HepG2 (cell line): ENCODE results near the gene PRKAG1. TPM values are rescaled to one million over a fixed set of nuclear protein-coding genes. Genes with fewer than 3 reads are reported as not detected.

Experiments
- CC2D1A ChIP-seq: sonication (generic); formaldehyde crosslinking; IDR thresholded peaks from 2 replicates; pipeline ENCODE4 v1.8.1; 2023; ENCODE audit warnings: mild to moderate bottlenecking, missing genetic modification reagents
- CCDC6 ChIP-seq: sonication (generic); formaldehyde crosslinking; IDR thresholded peaks from 2 replicates; pipeline ENCODE4 v1.8.1; 2022; ENCODE audit warnings: mild to moderate bottlenecking, missing genetic modification reagents, moderate library complexity
- MZF1 ChIP-seq: sonication (generic); formaldehyde crosslinking; IDR thresholded peaks from 2 replicates; pipeline ENCODE4 v1.8.1; 2023; ENCODE audit warnings: mild to moderate bottlenecking, missing genetic modification reagents, borderline replicate concordance
- SETDB1 ChIP-seq: sonication (generic); formaldehyde crosslinking; IDR thresholded peaks from 2 replicates; pipeline ENCODE4 v1.5.1; 2020; ENCODE audit warnings: missing genetic modification reagents, mild to moderate bottlenecking, borderline replicate concordance
- SIN3B ChIP-seq: fragments of 150-350 bp; IDR thresholded peaks from 2 replicates; pipeline ENCODE4 v1.6.1; 2014; ENCODE audit warnings: low read length
- XRCC5 ChIP-seq: fragments of 200-400 bp; formaldehyde crosslinking; optimal IDR thresholded peaks from 2 replicates; pipeline ENCODE3; 2017; ENCODE audit warnings: mild to moderate bottlenecking, low read length
- ZFP36L1 ChIP-seq: sonication (generic); formaldehyde crosslinking; IDR thresholded peaks from 2 replicates; pipeline ENCODE4 v1.8.0; 2022; ENCODE audit warnings: mild to moderate bottlenecking, missing genetic modification reagents, moderate library complexity
- ZHX2 ChIP-seq, 2 experiments: sonication (generic) in 1 of 2; formaldehyde crosslinking in 1 of 2; IDR thresholded peaks; 2 replicates each; pipeline versions ENCODE4 v1.6.1 to v1.9.0; 2014 to 2022; ENCODE audit warnings: antibody characterized with exemption in 1 of 2, borderline replicate concordance in 1 of 2, inconsistent platforms in 1 of 2, low read depth in 1 of 2, missing genetic modification reagents in 1 of 2
- ZNF274 ChIP-seq: sonication (generic); formaldehyde crosslinking; IDR thresholded peaks from 2 replicates; pipeline ENCODE4 v1.5.1; 2020; ENCODE audit warnings: mild to moderate bottlenecking, missing genetic modification reagents
- ZNF451 ChIP-seq: sonication (generic); formaldehyde crosslinking; IDR thresholded peaks from 2 replicates; pipeline ENCODE4 v1.5.0; 2020; ENCODE audit warnings: mild to moderate bottlenecking, missing genetic modification reagents
- ZNF616 ChIP-seq: sonication (generic); formaldehyde crosslinking; IDR thresholded peaks from 2 replicates; pipeline ENCODE4 v1.5.0; 2020; ENCODE audit warnings: low read depth, mild to moderate bottlenecking, missing genetic modification reagents
- polyA plus RNA-seq, 8 experiments: library from polyadenylated mRNA; depleted of rRNA in 3 of 8; stranded (reverse) in 7 of 8; unstranded in 1 of 8; fragments of >200 nt; fragmentation: Illumina TruSeq in 4 of 8; extraction: Trizol in 4 of 8; gene quantifications; 2 replicates each; pipeline versions ENCODE4 v1.2.1 to v1.2.3, GENCODE V29; 2011 to 2016; ENCODE audit warnings: low read depth in 4 of 8, missing spikeins in 1 of 8, mixed read lengths in 1 of 8; ENCODE audit not compliant: insufficient read depth in 1 of 8
- total RNA-seq, 5 experiments: library from RNA; depleted of rRNA; stranded (reverse); fragments of >200 nt; fragmentation: Illumina TruSeq; extraction: Trizol; gene quantifications; 2 replicates each; pipeline ENCODE4 v1.2.3, GENCODE V29; 2016; ENCODE audit warnings: low read depth in 1 of 5
- TF ChIP-seq, protein P1 (sequence below): sonication (generic); formaldehyde crosslinking; IDR thresholded peaks from 2 replicates; pipeline ENCODE4 v1.4.0; 2020; ENCODE audit warnings: mild to moderate bottlenecking, missing genetic modification reagents
- TF ChIP-seq, protein P2 (sequence below): sonication (generic); formaldehyde crosslinking; IDR thresholded peaks from 2 replicates; pipeline ENCODE4 v1.4.0; 2020; ENCODE audit warnings: missing genetic modification reagents, borderline replicate concordance

Gene PRKAG1
- total and polyA plus RNA-seq, 2 of the 13 experiments (the other 11 are each of a cell fraction or from before 2014, with no cell fraction given) = 26.1 to 32.8 TPM

DNA sequence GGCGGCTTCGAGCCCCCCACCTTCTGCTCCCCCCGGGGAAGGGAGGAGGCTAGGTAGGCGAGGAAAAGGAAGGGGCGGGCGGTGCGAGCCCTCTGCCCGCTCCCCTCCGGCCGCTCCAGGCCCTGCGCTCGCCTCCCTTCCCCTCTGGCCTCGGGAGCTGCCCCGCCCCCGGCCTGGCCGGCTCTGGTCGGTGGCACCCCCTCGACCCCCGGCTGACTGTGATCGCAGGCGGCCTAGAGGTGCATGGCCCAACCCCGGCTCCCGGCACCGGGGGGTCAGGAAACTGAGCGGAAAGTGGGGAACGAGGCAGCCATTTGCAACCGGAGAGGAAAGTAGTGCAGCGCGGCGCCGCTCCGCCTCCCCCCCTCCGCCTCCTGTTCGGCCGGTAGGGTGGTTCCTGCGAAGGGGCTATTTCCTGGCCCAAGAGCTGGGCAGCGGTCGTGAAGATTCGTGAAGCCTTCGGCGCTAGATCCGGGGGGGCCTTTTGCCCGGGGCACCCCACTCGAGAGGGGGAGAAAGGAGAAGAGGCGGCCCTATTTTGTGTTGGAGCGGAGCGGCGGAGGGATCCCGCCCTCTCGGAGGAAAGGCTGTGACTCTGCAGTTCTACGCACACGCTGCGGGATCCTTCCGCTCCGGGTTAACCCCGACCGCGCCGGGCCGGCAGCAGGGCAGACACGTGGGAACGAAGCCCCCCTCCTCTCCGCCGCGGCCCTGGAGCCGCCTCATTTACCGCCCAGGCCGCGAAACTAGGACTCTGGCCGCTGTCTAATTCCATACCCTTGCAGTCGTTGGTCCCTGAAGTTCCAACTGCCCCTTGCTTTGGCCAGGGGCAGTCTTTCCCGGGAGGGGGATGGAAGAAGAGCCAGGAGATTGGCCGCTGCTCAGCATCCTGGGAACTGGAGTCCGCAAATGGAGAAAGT, 41.9 kb upstream of the PRKAG1 start, which contains the start of gene KMT2D (continued):
- TF ChIP-seq SETDB1 (CRISPR knock-in tag) (0 out of 2 replicates have a peak, but pooled peaks have one; percentile 16), ZNF451 (CRISPR knock-in tag) (peak; percentile 91), ZNF274 (peak; percentile 54; the same call in 1 of the 2 replicates), ZFP36L1 (CRISPR knock-in tag) (no peak), XRCC5 (peak; percentile 97), CCDC6 (peak; percentile 96), CC2D1A (0 out of 2 replicates have a peak, but pooled peaks have one; percentile 50), ZHX2 (IDR thresholded peaks at IDR 0.05; ENCODE audit: low read depth) (peak; percentile 84), ZHX2 (CRISPR knock-in tag; IDR thresholded peaks at IDR 0.05; ENCODE audit: borderline replicate concordance) (no peak), SIN3B (peak; percentile 69; the same call in 1 of the 2 replicates), MZF1 (CRISPR knock-in tag) (peak; percentile 94; the same call in 1 of the 2 replicates), ZNF616 (CRISPR knock-in tag) (peak; percentile 74)
- TF ChIP-seq, protein P1, sequence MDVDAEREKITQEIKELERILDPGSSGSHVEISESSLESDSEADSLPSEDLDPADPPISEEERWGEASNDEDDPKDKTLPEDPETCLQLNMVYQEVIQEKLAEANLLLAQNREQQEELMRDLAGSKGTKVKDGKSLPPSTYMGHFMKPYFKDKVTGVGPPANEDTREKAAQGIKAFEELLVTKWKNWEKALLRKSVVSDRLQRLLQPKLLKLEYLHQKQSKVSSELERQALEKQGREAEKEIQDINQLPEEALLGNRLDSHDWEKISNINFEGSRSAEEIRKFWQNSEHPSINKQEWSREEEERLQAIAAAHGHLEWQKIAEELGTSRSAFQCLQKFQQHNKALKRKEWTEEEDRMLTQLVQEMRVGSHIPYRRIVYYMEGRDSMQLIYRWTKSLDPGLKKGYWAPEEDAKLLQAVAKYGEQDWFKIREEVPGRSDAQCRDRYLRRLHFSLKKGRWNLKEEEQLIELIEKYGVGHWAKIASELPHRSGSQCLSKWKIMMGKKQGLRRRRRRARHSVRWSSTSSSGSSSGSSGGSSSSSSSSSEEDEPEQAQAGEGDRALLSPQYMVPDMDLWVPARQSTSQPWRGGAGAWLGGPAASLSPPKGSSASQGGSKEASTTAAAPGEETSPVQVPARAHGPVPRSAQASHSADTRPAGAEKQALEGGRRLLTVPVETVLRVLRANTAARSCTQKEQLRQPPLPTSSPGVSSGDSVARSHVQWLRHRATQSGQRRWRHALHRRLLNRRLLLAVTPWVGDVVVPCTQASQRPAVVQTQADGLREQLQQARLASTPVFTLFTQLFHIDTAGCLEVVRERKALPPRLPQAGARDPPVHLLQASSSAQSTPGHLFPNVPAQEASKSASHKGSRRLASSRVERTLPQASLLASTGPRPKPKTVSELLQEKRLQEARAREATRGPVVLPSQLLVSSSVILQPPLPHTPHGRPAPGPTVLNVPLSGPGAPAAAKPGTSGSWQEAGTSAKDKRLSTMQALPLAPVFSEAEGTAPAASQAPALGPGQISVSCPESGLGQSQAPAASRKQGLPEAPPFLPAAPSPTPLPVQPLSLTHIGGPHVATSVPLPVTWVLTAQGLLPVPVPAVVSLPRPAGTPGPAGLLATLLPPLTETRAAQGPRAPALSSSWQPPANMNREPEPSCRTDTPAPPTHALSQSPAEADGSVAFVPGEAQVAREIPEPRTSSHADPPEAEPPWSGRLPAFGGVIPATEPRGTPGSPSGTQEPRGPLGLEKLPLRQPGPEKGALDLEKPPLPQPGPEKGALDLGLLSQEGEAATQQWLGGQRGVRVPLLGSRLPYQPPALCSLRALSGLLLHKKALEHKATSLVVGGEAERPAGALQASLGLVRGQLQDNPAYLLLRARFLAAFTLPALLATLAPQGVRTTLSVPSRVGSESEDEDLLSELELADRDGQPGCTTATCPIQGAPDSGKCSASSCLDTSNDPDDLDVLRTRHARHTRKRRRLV (CRISPR knock-in tag) = peak; percentile 80
- TF ChIP-seq, protein P2, sequence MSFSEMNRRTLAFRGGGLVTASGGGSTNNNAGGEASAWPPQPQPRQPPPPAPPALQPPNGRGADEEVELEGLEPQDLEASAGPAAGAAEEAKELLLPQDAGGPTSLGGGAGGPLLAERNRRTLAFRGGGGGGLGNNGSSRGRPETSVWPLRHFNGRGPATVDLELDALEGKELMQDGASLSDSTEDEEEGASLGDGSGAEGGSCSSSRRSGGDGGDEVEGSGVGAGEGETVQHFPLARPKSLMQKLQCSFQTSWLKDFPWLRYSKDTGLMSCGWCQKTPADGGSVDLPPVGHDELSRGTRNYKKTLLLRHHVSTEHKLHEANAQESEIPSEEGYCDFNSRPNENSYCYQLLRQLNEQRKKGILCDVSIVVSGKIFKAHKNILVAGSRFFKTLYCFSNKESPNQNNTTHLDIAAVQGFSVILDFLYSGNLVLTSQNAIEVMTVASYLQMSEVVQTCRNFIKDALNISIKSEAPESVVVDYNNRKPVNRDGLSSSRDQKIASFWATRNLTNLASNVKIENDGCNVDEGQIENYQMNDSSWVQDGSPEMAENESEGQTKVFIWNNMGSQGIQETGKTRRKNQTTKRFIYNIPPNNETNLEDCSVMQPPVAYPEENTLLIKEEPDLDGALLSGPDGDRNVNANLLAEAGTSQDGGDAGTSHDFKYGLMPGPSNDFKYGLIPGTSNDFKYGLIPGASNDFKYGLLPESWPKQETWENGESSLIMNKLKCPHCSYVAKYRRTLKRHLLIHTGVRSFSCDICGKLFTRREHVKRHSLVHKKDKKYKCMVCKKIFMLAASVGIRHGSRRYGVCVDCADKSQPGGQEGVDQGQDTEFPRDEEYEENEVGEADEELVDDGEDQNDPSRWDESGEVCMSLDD (CRISPR knock-in tag) = peak; percentile 49
